ENCODE measurements around the gene NAV2. TPM values are rescaled to one million over a fixed set of nuclear protein-coding genes. Genes with fewer than 3 reads are reported as not detected.

The NAV2 gene
- polyA plus RNA-seq, 3 donors, result not detected

DNA sequence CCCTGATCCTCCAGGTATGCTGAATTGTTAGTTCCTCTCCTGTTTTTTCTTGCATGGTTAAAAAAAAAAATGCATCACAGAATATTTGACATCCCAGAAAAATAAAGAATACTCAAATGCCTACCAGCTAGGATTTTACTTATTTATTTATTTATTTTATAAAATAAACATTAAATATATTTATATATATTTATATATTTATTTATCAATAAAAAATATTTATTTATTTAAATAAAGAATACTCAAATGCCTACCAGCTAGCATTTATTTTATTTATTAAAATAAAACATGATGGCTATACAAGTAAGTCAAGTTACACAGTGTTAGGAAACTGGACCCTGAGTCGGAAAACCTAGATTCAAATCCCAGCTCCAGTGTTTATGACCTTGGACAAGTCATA, 164.1 kb downstream of the NAV2 start:
- TF ChIP-seq, protein P1, sequence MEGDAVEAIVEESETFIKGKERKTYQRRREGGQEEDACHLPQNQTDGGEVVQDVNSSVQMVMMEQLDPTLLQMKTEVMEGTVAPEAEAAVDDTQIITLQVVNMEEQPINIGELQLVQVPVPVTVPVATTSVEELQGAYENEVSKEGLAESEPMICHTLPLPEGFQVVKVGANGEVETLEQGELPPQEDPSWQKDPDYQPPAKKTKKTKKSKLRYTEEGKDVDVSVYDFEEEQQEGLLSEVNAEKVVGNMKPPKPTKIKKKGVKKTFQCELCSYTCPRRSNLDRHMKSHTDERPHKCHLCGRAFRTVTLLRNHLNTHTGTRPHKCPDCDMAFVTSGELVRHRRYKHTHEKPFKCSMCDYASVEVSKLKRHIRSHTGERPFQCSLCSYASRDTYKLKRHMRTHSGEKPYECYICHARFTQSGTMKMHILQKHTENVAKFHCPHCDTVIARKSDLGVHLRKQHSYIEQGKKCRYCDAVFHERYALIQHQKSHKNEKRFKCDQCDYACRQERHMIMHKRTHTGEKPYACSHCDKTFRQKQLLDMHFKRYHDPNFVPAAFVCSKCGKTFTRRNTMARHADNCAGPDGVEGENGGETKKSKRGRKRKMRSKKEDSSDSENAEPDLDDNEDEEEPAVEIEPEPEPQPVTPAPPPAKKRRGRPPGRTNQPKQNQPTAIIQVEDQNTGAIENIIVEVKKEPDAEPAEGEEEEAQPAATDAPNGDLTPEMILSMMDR (IDR thresholded peaks at IDR 0.05), result no peak
- no peaks in the 10 kb centered on the region for H3K36me3 Mint-ChIP-seq
- no peak overlapping the region for H3K9ac ChIP-seq (ENCODE audit: insufficient read depth, low read length, poor library complexity, severe bottlenecking)
- no peak overlapping the region for H3K4me3 ChIP-seq (replicated peaks in 1 of 3; ENCODE audit: low read depth in 2 of 3, low read length in 3 of 3)
- H3K4me1 Mint-ChIP-seq, result peaks cover 2% of the 10 kb centered on the region
- H3K36me3 ChIP-seq (replicated peaks in 1 of 2; ENCODE audit: control insufficient read depth in 1 of 2, insufficient read depth in 2 of 2, low read length in 2 of 2), result no peaks in the 10 kb centered on the region
- no peak overlapping the region for H3K27ac Mint-ChIP-seq
- no peak overlapping the region for H3K4me2 ChIP-seq (replicated peaks; ENCODE audit: extremely low read depth, low read length, poor library complexity, severe bottlenecking)
- no peaks in the 10 kb centered on the region for H3K27me3 ChIP-seq (ENCODE audit: control insufficient read depth in 2 of 2, insufficient read depth in 2 of 2, low read length in 2 of 2)
- H4K20me1 ChIP-seq (ENCODE audit: insufficient read depth, low read length), result no peaks in the 10 kb centered on the region
- H3K79me2 ChIP-seq (ENCODE audit: insufficient read depth, low read length), result no peaks in the 10 kb centered on the region
- H3K27ac ChIP-seq (ENCODE audit: low read depth in 1 of 2, low read length in 2 of 2), result no peak overlapping the region
- no CpG with 5 or more reads among the region's 1 CpG for WGBS (ENCODE audit: insufficient coverage)
- intact Hi-C loops (cut with micrococcal nuclease), result no loop called here
- no peak overlapping the region for H2AFZ ChIP-seq (ENCODE audit: insufficient read depth, low read depth, low read length, poor library complexity, severe bottlenecking)
- H3K9me3 Mint-ChIP-seq, result peaks cover 0 to 2% (median 0%) of the 10 kb centered on the region in 7 donors
- no peak for DNase-seq
- H3K4me1 ChIP-seq (ENCODE audit: control insufficient read depth in 1 of 2, insufficient read depth in 2 of 2, low read length in 2 of 2), result no peaks in the 10 kb centered on the region
- peaks cover 0 to 6% (median 3%) of the 10 kb centered on the region in 3 donors for H3K27me3 Mint-ChIP-seq (ENCODE audit: low read depth in 3 of 3)
- no peak overlapping the region for H3K4me3 Mint-ChIP-seq
- no peaks in the 10 kb centered on the region for H3K9me3 ChIP-seq (replicated peaks in 1 of 2; ENCODE audit: control insufficient read depth in 1 of 2, insufficient read depth in 1 of 2, low read length in 2 of 2)

DNA sequence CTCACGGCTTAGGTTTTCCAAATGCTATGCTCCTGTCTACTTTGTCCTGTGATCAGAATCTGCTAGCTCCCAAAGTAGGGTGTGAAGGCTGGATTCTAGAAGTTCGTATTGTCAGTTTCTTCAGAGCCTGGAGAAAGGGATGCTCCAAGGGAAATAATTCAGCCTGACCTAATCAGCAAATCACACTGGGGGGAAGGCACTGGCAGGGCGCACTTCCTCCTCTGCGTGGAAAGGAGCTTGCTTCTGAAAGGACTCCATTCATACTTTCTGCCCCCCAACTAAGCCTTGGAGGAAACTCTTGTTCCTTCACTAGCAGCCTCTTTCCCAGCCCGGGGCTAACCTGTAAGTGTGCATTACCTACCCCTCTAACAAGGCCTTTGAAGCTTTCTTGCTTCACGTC, 165.9 kb downstream of the NAV2 start:
- no peak overlapping the region for H3K9ac ChIP-seq (ENCODE audit: insufficient read depth, low read length, poor library complexity, severe bottlenecking)
- Mint-ChIP-seq H3K4me3 (no peak overlapping the region), H3K9me3 (peaks cover 0 to 3% (median 0%) of the 10 kb centered on the region in 7 donors), H3K27me3 (ENCODE audit: low read depth in 3 of 3) (peaks cover 0 to 6% (median 3%) of the 10 kb centered on the region in 3 donors), H3K36me3 (no peaks in the 10 kb centered on the region), H3K27ac (no peak overlapping the region), H3K4me1 (peaks cover 2% of the 10 kb centered on the region)
- 50% methylated on average over 1 of the region's 6 CpGs for WGBS (ENCODE audit: insufficient coverage)
- intact Hi-C loops (cut with micrococcal nuclease), result no loop called here
- H3K9me3 ChIP-seq (replicated peaks in 1 of 2; ENCODE audit: control insufficient read depth in 1 of 2, insufficient read depth in 1 of 2, low read length in 2 of 2), result no peaks in the 10 kb centered on the region
- TF ChIP-seq, protein P1 (IDR thresholded peaks at IDR 0.05), result no peak
- no peaks in the 10 kb centered on the region for H3K4me1 ChIP-seq (ENCODE audit: control insufficient read depth in 1 of 2, insufficient read depth in 2 of 2, low read length in 2 of 2)
- H3K4me2 ChIP-seq (replicated peaks; ENCODE audit: extremely low read depth, low read length, poor library complexity, severe bottlenecking), result no peak overlapping the region
- H3K79me2 ChIP-seq (ENCODE audit: insufficient read depth, low read length), result no peaks in the 10 kb centered on the region
- no peaks in the 10 kb centered on the region for H3K36me3 ChIP-seq (replicated peaks in 1 of 2; ENCODE audit: control insufficient read depth in 1 of 2, insufficient read depth in 2 of 2, low read length in 2 of 2)
- H2AFZ ChIP-seq (ENCODE audit: insufficient read depth, low read depth, low read length, poor library complexity, severe bottlenecking), result no peak overlapping the region
- H4K20me1 ChIP-seq (ENCODE audit: insufficient read depth, low read length), result no peaks in the 10 kb centered on the region
- no peaks in the 10 kb centered on the region for H3K27me3 ChIP-seq (ENCODE audit: control insufficient read depth in 2 of 2, insufficient read depth in 2 of 2, low read length in 2 of 2)
- no peak for DNase-seq
- H3K4me3 ChIP-seq (replicated peaks in 1 of 3; ENCODE audit: low read depth in 2 of 3, low read length in 3 of 3), result no peak overlapping the region
- no peak overlapping the region for H3K27ac ChIP-seq (ENCODE audit: low read depth in 1 of 2, low read length in 2 of 2)

All from CD14-positive monocyte (primary cell).